Fibroblast of lung (primary cell): ENCODE data around the gene TRIM36. TPM values are rescaled to one million over a fixed set of nuclear protein-coding genes. Genes with fewer than 3 reads are reported as not detected.

Experiments
- DNase-seq, 2 donors: peaks; one replicate each; pipeline versions ENCODE4 v3.0.0 to v3.0.0-alpha.2; 2010; ENCODE audit warnings: low read depth in 2 of 2
- H2AFZ ChIP-seq: 2 replicates; pipeline ENCODE4 v1.5.1; 2012; ENCODE audit warnings: low read length, control low read depth, inconsistent platforms
- H3K27ac ChIP-seq: 2 replicates; pipeline ENCODE4 v1.5.1; 2011; ENCODE audit warnings: low read length, control low read depth; ENCODE audit not compliant: insufficient read depth
- H3K27me3 ChIP-seq: 2 replicates; pipeline ENCODE4 v1.5.1; 2011; ENCODE audit warnings: mild to moderate bottlenecking, low read length; ENCODE audit not compliant: control insufficient read depth, insufficient read depth
- H3K36me3 ChIP-seq: 2 replicates; pipeline ENCODE4 v1.5.1; 2011; ENCODE audit warnings: low read length; ENCODE audit not compliant: control insufficient read depth, insufficient read depth
- H3K4me1 ChIP-seq: 2 replicates; pipeline ENCODE4 v1.5.1; 2011; ENCODE audit warnings: low read length; ENCODE audit not compliant: control insufficient read depth, insufficient read depth; ENCODE audit errors: extremely low read depth
- H3K4me2 ChIP-seq: 2 replicates; pipeline ENCODE4 v1.5.1; 2011; ENCODE audit warnings: low read length, control low read depth; ENCODE audit not compliant: insufficient read depth; ENCODE audit errors: extremely low read depth
- H3K4me3 ChIP-seq, 4 experiments: fragments of 200-600 bp in 1 of 4; sonication (generic) in 1 of 4; replicated peaks in 1 of 4; 2 replicates each; pipeline ENCODE4 v1.5.1; 2011 to 2016; ENCODE audit warnings: low read length in 4 of 4, low read depth in 3 of 4, mild to moderate bottlenecking in 3 of 4, control low read depth in 2 of 4, inconsistent platforms in 1 of 4, mixed read lengths in 1 of 4; ENCODE audit not compliant: insufficient read depth in 1 of 4; ENCODE audit errors: control extremely low read depth in 1 of 4
- H3K79me2 ChIP-seq: 2 replicates; pipeline ENCODE4 v1.5.1; 2012; ENCODE audit warnings: mild to moderate bottlenecking, low read length, inconsistent platforms; ENCODE audit not compliant: control insufficient read depth, insufficient read depth
- H3K9ac ChIP-seq: 2 replicates; pipeline ENCODE4 v1.5.1; 2011; ENCODE audit warnings: mild to moderate bottlenecking, low read length, control low read depth; ENCODE audit not compliant: insufficient read depth
- H3K9me3 ChIP-seq: 2 replicates; pipeline ENCODE4 v1.5.1; 2012; ENCODE audit warnings: low read depth, low read length; ENCODE audit not compliant: control insufficient read depth, insufficient read depth
- H4K20me1 ChIP-seq: 2 replicates; pipeline ENCODE4 v1.5.1; 2011; ENCODE audit warnings: low read length; ENCODE audit not compliant: control insufficient read depth, insufficient read depth; ENCODE audit errors: extremely low read depth
- CTCF ChIP-seq, 2 donors: IDR thresholded peaks in 1 of 2; conservative IDR thresholded peaks in 1 of 2; 1 replicate in 1 of 2; 2 replicates in 1 of 2; pipeline ENCODE4 v1.5.1; 2011 to 2012; ENCODE audit warnings: low read length in 2 of 2, control low read depth in 1 of 2, inconsistent platforms in 1 of 2, low read depth in 1 of 2, mild to moderate bottlenecking in 1 of 2
- EZH2 ChIP-seq: IDR thresholded peaks from 2 replicates; pipeline ENCODE4 v1.5.1; 2012; ENCODE audit warnings: low read length, control low read depth, mild to moderate bottlenecking; ENCODE audit errors: missing control alignments
- polyA plus RNA-seq, 2 donors: library from polyadenylated mRNA; depleted of rRNA in 1 of 2; stranded (reverse) in 1 of 2; unstranded in 1 of 2; fragments of >200 nt; gene quantifications; 2 replicates each; pipeline ENCODE4 v1.2.1, GENCODE V29; 2011 to 2012; ENCODE audit warnings: missing spikeins in 1 of 2
- total RNA-seq: library from RNA; depleted of rRNA; stranded (reverse); fragments of >200 nt; gene quantifications from 2 replicates; pipeline ENCODE4 v1.2.1, GENCODE V29; 2014

The TRIM36 gene
- total and polyA plus RNA-seq, 2 donors (not counting 1 experiment from before 2014, with no cell fraction given), result 0.12 to 0.33 TPM

DNA sequence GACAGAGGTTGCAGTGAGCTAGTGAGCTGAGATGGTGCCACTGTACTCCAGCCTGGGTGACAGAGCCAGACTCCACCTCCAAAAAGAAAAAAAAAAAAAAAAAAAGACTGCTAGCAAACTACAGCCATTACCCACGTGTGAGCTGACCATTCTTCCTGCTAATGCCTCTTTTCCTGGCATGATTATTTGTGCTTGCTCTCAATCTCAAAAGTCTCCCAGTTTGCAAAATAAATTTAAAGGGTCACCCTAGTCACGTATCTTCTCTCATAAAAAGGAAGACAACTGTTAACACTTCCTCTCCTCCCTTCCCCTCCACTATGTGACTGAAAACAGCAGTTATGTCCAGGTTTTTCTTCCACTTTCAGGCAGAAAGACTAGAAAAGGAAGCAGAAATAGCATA, 37.2 kb downstream of the TRIM36 start:
- no peaks in the 10 kb centered on the region for H3K79me2 ChIP-seq
- H3K27me3 ChIP-seq, result no peaks in the 10 kb centered on the region
- no peak for TF ChIP-seq CTCF (conservative IDR thresholded peaks at IDR 0.05 in 1 of 2, IDR thresholded peaks at IDR 0.05 in 1 of 2; ENCODE audit: low read depth in 1 of 2, low read length in 2 of 2)
- no peak overlapping the region for H3K4me3 ChIP-seq
- H4K20me1 ChIP-seq, result no peaks in the 10 kb centered on the region
- H3K27ac ChIP-seq, result no peak overlapping the region
- H3K4me2 ChIP-seq, result no peak overlapping the region
- no peaks in the 10 kb centered on the region for H3K36me3 ChIP-seq
- H3K9ac ChIP-seq, result no peak overlapping the region
- H3K4me1 ChIP-seq, result no peaks in the 10 kb centered on the region
- no peaks in the 10 kb centered on the region for H3K9me3 ChIP-seq
- DNase-seq, result no peak
- no peak overlapping the region for H2AFZ ChIP-seq

GRCh38 chr5:115126303-115126702, 43.4 kb downstream of the TRIM36 start:
- H3K36me3 ChIP-seq, result no peaks in the 10 kb centered on the region
- H3K27me3 ChIP-seq, result no peaks in the 10 kb centered on the region
- H3K4me3 ChIP-seq, result no peak overlapping the region
- no peak overlapping the region for H3K27ac ChIP-seq
- H3K79me2 ChIP-seq, result no peaks in the 10 kb centered on the region
- H2AFZ ChIP-seq, result peak overlapping the region; percentile 31
- no peaks in the 10 kb centered on the region for H3K4me1 ChIP-seq
- H3K9me3 ChIP-seq, result no peaks in the 10 kb centered on the region
- peak; percentile 1 to 15 for DNase-seq
- H3K4me2 ChIP-seq, result peak overlapping the region; percentile 62
- H3K9ac ChIP-seq, result no peak overlapping the region
- H4K20me1 ChIP-seq, result no peaks in the 10 kb centered on the region
- TF ChIP-seq CTCF (conservative IDR thresholded peaks at IDR 0.05 in 1 of 2, IDR thresholded peaks at IDR 0.05 in 1 of 2; ENCODE audit: low read depth in 1 of 2, low read length in 2 of 2) (no peak), EZH2 (no peak)

DNA sequence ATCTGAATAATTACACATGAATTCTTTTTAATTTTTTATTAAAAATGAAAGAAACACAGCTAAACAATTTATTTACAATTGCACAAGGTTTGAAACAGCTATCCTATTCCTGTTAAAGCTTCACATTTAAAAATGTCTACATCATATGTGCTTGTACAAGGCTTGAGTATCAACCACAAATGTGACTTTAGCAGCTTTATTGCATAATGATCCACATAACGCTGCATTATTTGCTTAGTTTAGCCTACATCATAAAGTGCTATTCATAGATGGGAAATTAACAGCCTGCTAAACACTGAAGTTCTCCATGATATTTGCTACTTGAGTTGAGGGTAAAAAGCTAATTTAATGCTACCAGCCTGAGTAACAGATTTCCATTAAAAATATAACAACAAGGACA, 45.0 kb downstream of the TRIM36 start:
- no peak overlapping the region for H3K4me3 ChIP-seq
- no peaks in the 10 kb centered on the region for H3K9me3 ChIP-seq
- H3K36me3 ChIP-seq, result no peaks in the 10 kb centered on the region
- no peak overlapping the region for H3K4me2 ChIP-seq
- H3K4me1 ChIP-seq, result no peaks in the 10 kb centered on the region
- H4K20me1 ChIP-seq, result no peaks in the 10 kb centered on the region
- H3K9ac ChIP-seq, result no peak overlapping the region
- no peaks in the 10 kb centered on the region for H3K79me2 ChIP-seq
- no peak overlapping the region for H2AFZ ChIP-seq
- no peak overlapping the region for H3K27ac ChIP-seq
- H3K27me3 ChIP-seq, result no peaks in the 10 kb centered on the region
- TF ChIP-seq EZH2, result no peak
- no peak for TF ChIP-seq CTCF (conservative IDR thresholded peaks at IDR 0.05 in 1 of 2, IDR thresholded peaks at IDR 0.05 in 1 of 2; ENCODE audit: low read depth in 1 of 2, low read length in 2 of 2)
- DNase-seq, result no peak
